ENCODE data around the gene SETD1A. TPM values are rescaled to one million over a fixed set of nuclear protein-coding genes. Genes with fewer than 3 reads are reported as not detected.

Gene SETD1A
- total and polyA plus RNA-seq, 9 of the 15 experiments (the other 6 are each of a cell fraction or from before 2014, with no cell fraction given): 0.08 to 36.0 (median 4.2) TPM

GRCh38 chr16:30984669-30985400 lies 27.3 kb downstream of the SETD1A start, which contains the start of gene HSD3B7 (continued):
- peak; percentile 52; the same call in 1 of the 2 replicates for TF ChIP-seq JUND (IDR thresholded peaks at IDR 0.05; ENCODE audit: borderline replicate concordance, low read depth, low read length)
- no peak; the same call in 2 of the 3 replicates for TF ChIP-seq JUND (tag; IDR thresholded peaks at IDR 0.05; ENCODE audit: borderline replicate concordance, low read depth, low read length)
- TF ChIP-seq KLF1 (tag; IDR thresholded peaks at IDR 0.05): 0 out of 2 replicates have a peak, but pooled peaks have one; percentile 16
- TF ChIP-seq FUS (optimal IDR thresholded peaks at IDR 0.05; ENCODE audit: low read depth, low read length): no peak
- TF ChIP-seq, protein P1, sequence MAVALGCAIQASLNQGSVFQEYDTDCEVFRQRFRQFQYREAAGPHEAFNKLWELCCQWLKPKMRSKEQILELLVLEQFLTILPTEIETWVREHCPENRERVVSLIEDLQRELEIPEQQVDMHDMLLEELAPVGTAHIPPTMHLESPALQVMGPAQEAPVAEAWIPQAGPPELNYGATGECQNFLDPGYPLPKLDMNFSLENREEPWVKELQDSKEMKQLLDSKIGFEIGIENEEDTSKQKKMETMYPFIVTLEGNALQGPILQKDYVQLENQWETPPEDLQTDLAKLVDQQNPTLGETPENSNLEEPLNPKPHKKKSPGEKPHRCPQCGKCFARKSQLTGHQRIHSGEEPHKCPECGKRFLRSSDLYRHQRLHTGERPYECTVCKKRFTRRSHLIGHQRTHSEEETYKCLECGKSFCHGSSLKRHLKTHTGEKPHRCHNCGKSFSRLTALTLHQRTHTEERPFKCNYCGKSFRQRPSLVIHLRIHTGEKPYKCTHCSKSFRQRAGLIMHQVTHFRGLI (CRISPR knock-in tag; IDR thresholded peaks at IDR 0.05): no peak
- TF ChIP-seq PHTF2 (CRISPR knock-in tag; IDR thresholded peaks at IDR 0.05): no peak
- no peak for TF ChIP-seq CREB1 (IDR thresholded peaks at IDR 0.05)
- 0 out of 2 replicates have a peak, but pooled peaks have one; percentile 6 for TF ChIP-seq CREB1 (CRISPR knock-in tag; IDR thresholded peaks at IDR 0.05)
- no peak for TF ChIP-seq ZBTB12 (CRISPR knock-in tag; IDR thresholded peaks at IDR 0.05)
- peak; percentile 34; the same call in 1 of the 2 replicates for TF ChIP-seq TCF3 (CRISPR knock-in tag; IDR thresholded peaks at IDR 0.05)
- TF ChIP-seq ZNF511 (CRISPR knock-in tag; IDR thresholded peaks at IDR 0.05): no peak
- no peak for TF ChIP-seq GABPB2 (CRISPR knock-in tag; conservative IDR thresholded peaks at IDR 0.05)
- TF ChIP-seq SOX6 (IDR thresholded peaks at IDR 0.05): 0 out of 2 replicates have a peak, but pooled peaks have one; percentile 13
- no peak for TF ChIP-seq ZNF445 (CRISPR knock-in tag; IDR thresholded peaks at IDR 0.05; ENCODE audit: low read depth)
- TF ChIP-seq KLF10 (CRISPR knock-in tag; IDR thresholded peaks at IDR 0.05): peak; percentile 46; the same call in 1 of the 2 replicates
- peak; percentile 91 to 92 for TF ChIP-seq RAD21 (CRISPR knock-in tag; conservative IDR thresholded peaks at IDR 0.05 in 1 of 2, IDR thresholded peaks at IDR 0.05 in 1 of 2)
- TF ChIP-seq CBX1 (IDR thresholded peaks at IDR 0.05; ENCODE audit: low read depth): peak; percentile 50; the same call in 1 of the 2 replicates
- TF ChIP-seq ZNF165 (CRISPR knock-in tag; IDR thresholded peaks at IDR 0.05; ENCODE audit: borderline replicate concordance): no peak
- TF ChIP-seq, protein P2, sequence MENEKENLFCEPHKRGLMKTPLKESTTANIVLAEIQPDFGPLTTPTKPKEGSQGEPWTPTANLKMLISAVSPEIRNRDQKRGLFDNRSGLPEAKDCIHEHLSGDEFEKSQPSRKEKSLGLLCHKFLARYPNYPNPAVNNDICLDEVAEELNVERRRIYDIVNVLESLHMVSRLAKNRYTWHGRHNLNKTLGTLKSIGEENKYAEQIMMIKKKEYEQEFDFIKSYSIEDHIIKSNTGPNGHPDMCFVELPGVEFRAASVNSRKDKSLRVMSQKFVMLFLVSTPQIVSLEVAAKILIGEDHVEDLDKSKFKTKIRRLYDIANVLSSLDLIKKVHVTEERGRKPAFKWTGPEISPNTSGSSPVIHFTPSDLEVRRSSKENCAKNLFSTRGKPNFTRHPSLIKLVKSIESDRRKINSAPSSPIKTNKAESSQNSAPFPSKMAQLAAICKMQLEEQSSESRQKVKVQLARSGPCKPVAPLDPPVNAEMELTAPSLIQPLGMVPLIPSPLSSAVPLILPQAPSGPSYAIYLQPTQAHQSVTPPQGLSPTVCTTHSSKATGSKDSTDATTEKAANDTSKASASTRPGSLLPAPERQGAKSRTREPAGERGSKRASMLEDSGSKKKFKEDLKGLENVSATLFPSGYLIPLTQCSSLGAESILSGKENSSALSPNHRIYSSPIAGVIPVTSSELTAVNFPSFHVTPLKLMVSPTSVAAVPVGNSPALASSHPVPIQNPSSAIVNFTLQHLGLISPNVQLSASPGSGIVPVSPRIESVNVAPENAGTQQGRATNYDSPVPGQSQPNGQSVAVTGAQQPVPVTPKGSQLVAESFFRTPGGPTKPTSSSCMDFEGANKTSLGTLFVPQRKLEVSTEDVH (IDR thresholded peaks at IDR 0.05; ENCODE audit: low read depth, partially characterized antibody): peak; percentile 27
- no peak for TF ChIP-seq ZNF146 (CRISPR knock-in tag; IDR thresholded peaks at IDR 0.05; ENCODE audit: unreplicated experiment)
